Kidney (tissue), 14 donors: ENCODE results near the gene MTMR11. TPM values are rescaled to one million over a fixed set of nuclear protein-coding genes. Genes with fewer than 3 reads are reported as not detected.

ENCODE experiments used
- DNase-seq, 5 donors: peaks; one replicate each; pipeline ENCODE4 v3.0.0-alpha.2; 2013 to 2020
- FAIRE-seq: peaks from 2 replicates; lab custom pipeline; 2012; peaks lifted over from hg19 to GRCh38; lab: Jason Lieb, UNC
- H3K27ac ChIP-seq, 2 donors: one replicate each; pipeline ENCODE4 v1.7.0; 2013; ENCODE audit warnings: low read depth in 2 of 2, low read length in 2 of 2, inconsistent platforms in 1 of 2
- H3K27me3 ChIP-seq: one replicate; pipeline ENCODE4 v1.7.1; 2013; ENCODE audit warnings: low read length, inconsistent platforms; ENCODE audit not compliant: control insufficient read depth, insufficient read depth
- H3K36me3 ChIP-seq, 3 donors: one replicate each; pipeline versions ENCODE4 v1.7.0 to v1.7.1; 2013; ENCODE audit warnings: low read length in 3 of 3, control low read depth in 1 of 3, inconsistent platforms in 1 of 3; ENCODE audit not compliant: insufficient read depth in 3 of 3, control insufficient read depth in 2 of 3
- H3K4me1 ChIP-seq, 3 donors: one replicate each; pipeline versions ENCODE4 v1.7.0 to v1.7.1; 2013; ENCODE audit warnings: low read length in 3 of 3, inconsistent platforms in 1 of 3, low read depth in 1 of 3; ENCODE audit not compliant: control insufficient read depth in 2 of 3, insufficient read depth in 2 of 3
- H3K4me3 ChIP-seq, 3 donors: one replicate each; pipeline versions ENCODE4 v1.7.0 to v1.8.1; 2013; ENCODE audit warnings: low read length in 3 of 3, control low read depth in 1 of 3, inconsistent platforms in 1 of 3
- H3K9ac ChIP-seq, 3 donors: one replicate each; pipeline versions ENCODE4 v1.7.0 to v1.7.1; 2013; ENCODE audit warnings: low read length in 3 of 3, control low read depth in 1 of 3, inconsistent platforms in 1 of 3
- H3K9me3 ChIP-seq, 3 donors: one replicate each; pipeline versions ENCODE4 v1.7.0 to v1.7.1; 2013; ENCODE audit warnings: low read length in 3 of 3, control low read depth in 1 of 3, inconsistent platforms in 1 of 3; ENCODE audit not compliant: control insufficient read depth in 2 of 3, insufficient read depth in 1 of 3
- CTCF ChIP-seq: IDR thresholded peaks from 3 replicates; pipeline ENCODE4 v1.5.1; 2012; ENCODE audit warnings: mild to moderate bottlenecking, moderate library complexity, borderline replicate concordance; ENCODE audit not compliant: insufficient read depth; ENCODE audit errors: extremely low read depth
- intact Hi-C: fragments of 100-400 bp; cut with DNase I; formaldehyde crosslinking; loops from one replicate; pipeline ENCODE4 v1.11.1; 2022
- polyA plus RNA-seq: library from polyadenylated mRNA; stranded (reverse); fragments of 350-450 nt; fragmentation: Illumina TruSeq; extraction: RNeasy Lipid Tissue Mini Kit (QIAGEN cat#74804); gene quantifications from one replicate; pipeline ENCODE4 v1.2.3, GENCODE V29; 2014; ENCODE audit warnings: low read depth, low replicate concordance; ENCODE audit not compliant: insufficient read depth
- total RNA-seq: library from RNA; stranded (reverse); fragmentation: NEBNext Ultra II Directional; extraction: Animal tissue kit (Norgen Biotek cat#: 25700); gene quantifications from one replicate; pipeline ENCODE4 v1.2.1, GENCODE V29; 2021
- donor health status: control.
- donor health status: control.
- donor health status: control.
- donor health status: control.
- donor health status: control.
- donor health status: DM: yes; HTN: yes; CAD: no.
- donor health status: Normal renal cell carcinoma (clear cell type).

The MTMR11 gene
- total and polyA plus RNA-seq, 2 donors from 2014 or later = 21.6 to 24.7 TPM

GRCh38 chr1:149879556-149879955, 57.1 kb downstream of the MTMR11 start:
- Histone ChIP-seq H3K4me1 (peaks cover 0 to 2% (median 2%) of the 10 kb centered on the region in 3 donors), H3K4me3 (no peak overlapping the region), H3K36me3 (no peaks in the 10 kb centered on the region), H3K27ac (no peak overlapping the region), H3K9ac (no peak overlapping the region), H3K9me3 (no peaks in the 10 kb centered on the region), H3K27me3 (no peaks in the 10 kb centered on the region)
- FAIRE-seq (no peak), DNase-seq (no peak)
- intact Hi-C loops = no loop called here
- no peak for TF ChIP-seq CTCF

Other genes starting within 250 kb of the MTMR11 start
- gene FCGR1A, start 154.2 kb downstream of the MTMR11 start, total RNA-seq = 18.0 TPM
- gene FCGR1A, start 154.2 kb downstream of the MTMR11 start, polyA plus RNA-seq = 19.5 TPM
- 14.3 TPM for gene BOLA1, start 37.3 kb downstream of the MTMR11 start, total RNA-seq
- gene BOLA1, start 37.3 kb downstream of the MTMR11 start, polyA plus RNA-seq = 44.0 TPM
- gene SV2A, start 19.0 kb downstream of the MTMR11 start, total RNA-seq = 4.5 TPM
- gene SV2A, start 19.0 kb downstream of the MTMR11 start, polyA plus RNA-seq = 2.0 TPM
- gene SF3B4, start 9.1 kb downstream of the MTMR11 start, total RNA-seq = 55.0 TPM
- 40.6 TPM for gene SF3B4, start 9.1 kb downstream of the MTMR11 start, polyA plus RNA-seq
- gene OTUD7B, start 73.8 kb upstream of the MTMR11 start, total RNA-seq = 28.1 TPM
- gene OTUD7B, start 73.8 kb upstream of the MTMR11 start, polyA plus RNA-seq = 3.4 TPM
- gene VPS45, start 130.9 kb upstream of the MTMR11 start, total RNA-seq = 41.7 TPM
- gene VPS45, start 130.9 kb upstream of the MTMR11 start, polyA plus RNA-seq = 33.1 TPM
- gene PLEKHO1, start 213.0 kb upstream of the MTMR11 start, total RNA-seq = 32.7 TPM
- 28.0 TPM for gene PLEKHO1, start 213.0 kb upstream of the MTMR11 start, polyA plus RNA-seq